Endothelial cell (in vitro differentiated cells): ENCODE measurements around the gene SCG5. TPM values are rescaled to one million over a fixed set of nuclear protein-coding genes. Genes with fewer than 3 reads are reported as not detected.

ENCODE experiments used
- DNase-seq: peaks from one replicate; pipeline ENCODE4 v3.0.0; 2021; ENCODE audit warnings: low spot score
- H3K27ac Mint-ChIP-seq: one replicate; pipeline ENCODE4 v1.8.0; 2021; ENCODE audit warnings: mixed read lengths, inconsistent platforms; ENCODE audit not compliant: unreplicated experiment
- H3K27me3 Mint-ChIP-seq: one replicate; pipeline ENCODE4 v1.8.0; 2021; ENCODE audit warnings: mild to moderate bottlenecking, moderate library complexity, mixed read lengths, inconsistent platforms; ENCODE audit not compliant: unreplicated experiment
- H3K36me3 Mint-ChIP-seq: one replicate; pipeline ENCODE4 v1.8.0; 2021; ENCODE audit warnings: mild to moderate bottlenecking, low read depth, mixed read lengths, inconsistent platforms; ENCODE audit not compliant: unreplicated experiment
- H3K4me1 Mint-ChIP-seq: one replicate; pipeline ENCODE4 v1.8.0; 2021; ENCODE audit warnings: mild to moderate bottlenecking, mixed read lengths, inconsistent platforms; ENCODE audit not compliant: unreplicated experiment
- H3K4me3 Mint-ChIP-seq: one replicate; pipeline ENCODE4 v1.8.0; 2021; ENCODE audit warnings: mild to moderate bottlenecking, mixed read lengths, inconsistent platforms; ENCODE audit not compliant: unreplicated experiment
- H3K9me3 Mint-ChIP-seq: one replicate; pipeline ENCODE4 v1.8.0; 2021; ENCODE audit warnings: mixed read lengths, inconsistent platforms; ENCODE audit not compliant: unreplicated experiment
- total RNA-seq: library from RNA; stranded (reverse); fragmentation: NEBNext Ultra II Directional; extraction: Animal tissue kit (Norgen Biotek cat#: 25700); gene quantifications from one replicate; pipeline ENCODE4 v1.2.1, GENCODE V29; 2021; ENCODE audit not compliant: unreplicated experiment
- TF ChIP-seq, protein P1 (sequence below): fragments of 200-600 bp; sonication (generic); IDR thresholded peaks from one replicate; pipeline ENCODE4 v1.5.0; 2021; ENCODE audit warnings: antibody characterized with exemption; ENCODE audit not compliant: unreplicated experiment

Gene SCG5
- total RNA-seq, 1 donor from 2014 or later, result 15.6 TPM

DNA sequence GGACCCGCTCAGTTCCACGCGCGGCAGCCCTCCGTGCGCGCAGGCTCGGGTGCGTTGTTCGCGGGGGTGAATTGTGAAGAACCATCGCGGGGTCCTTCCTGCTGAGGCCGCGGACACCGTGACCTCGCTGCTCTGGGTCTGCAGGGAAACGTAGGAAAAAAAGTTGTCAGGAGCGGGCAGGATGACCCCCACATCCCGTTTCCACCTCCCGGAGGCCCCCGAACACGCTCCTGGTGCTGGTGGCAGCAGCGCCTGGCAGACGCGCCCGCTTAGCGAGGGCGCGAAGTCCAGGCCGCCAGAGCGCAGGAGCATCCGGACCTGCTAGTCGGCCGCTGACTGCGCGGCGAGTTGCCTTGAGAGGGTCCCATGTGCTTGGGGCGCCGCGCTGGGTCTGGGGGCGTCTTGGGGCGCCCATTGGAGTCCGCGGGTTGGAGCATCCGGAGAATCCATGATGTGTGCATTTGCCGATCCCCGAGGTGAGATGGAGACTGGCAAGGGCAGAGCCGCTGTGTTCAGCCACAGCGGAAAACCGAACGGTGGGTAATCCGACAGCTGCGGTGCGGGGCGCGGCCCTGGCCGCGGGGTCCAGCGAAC lies 76.8 kb downstream of the SCG5 start:
- peak; percentile 28 for DNase-seq
- Mint-ChIP-seq H3K36me3 (peaks cover 5% of the 10 kb centered on the region), H3K9me3 (no peaks in the 10 kb centered on the region), H3K4me3 (no peak overlapping the region), H3K4me1 (peaks cover 8% of the 10 kb centered on the region), H3K27me3 (peaks cover 21% of the 10 kb centered on the region), H3K27ac (no peak overlapping the region)
- TF ChIP-seq, protein P1, sequence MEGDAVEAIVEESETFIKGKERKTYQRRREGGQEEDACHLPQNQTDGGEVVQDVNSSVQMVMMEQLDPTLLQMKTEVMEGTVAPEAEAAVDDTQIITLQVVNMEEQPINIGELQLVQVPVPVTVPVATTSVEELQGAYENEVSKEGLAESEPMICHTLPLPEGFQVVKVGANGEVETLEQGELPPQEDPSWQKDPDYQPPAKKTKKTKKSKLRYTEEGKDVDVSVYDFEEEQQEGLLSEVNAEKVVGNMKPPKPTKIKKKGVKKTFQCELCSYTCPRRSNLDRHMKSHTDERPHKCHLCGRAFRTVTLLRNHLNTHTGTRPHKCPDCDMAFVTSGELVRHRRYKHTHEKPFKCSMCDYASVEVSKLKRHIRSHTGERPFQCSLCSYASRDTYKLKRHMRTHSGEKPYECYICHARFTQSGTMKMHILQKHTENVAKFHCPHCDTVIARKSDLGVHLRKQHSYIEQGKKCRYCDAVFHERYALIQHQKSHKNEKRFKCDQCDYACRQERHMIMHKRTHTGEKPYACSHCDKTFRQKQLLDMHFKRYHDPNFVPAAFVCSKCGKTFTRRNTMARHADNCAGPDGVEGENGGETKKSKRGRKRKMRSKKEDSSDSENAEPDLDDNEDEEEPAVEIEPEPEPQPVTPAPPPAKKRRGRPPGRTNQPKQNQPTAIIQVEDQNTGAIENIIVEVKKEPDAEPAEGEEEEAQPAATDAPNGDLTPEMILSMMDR, result no peak

DNA sequence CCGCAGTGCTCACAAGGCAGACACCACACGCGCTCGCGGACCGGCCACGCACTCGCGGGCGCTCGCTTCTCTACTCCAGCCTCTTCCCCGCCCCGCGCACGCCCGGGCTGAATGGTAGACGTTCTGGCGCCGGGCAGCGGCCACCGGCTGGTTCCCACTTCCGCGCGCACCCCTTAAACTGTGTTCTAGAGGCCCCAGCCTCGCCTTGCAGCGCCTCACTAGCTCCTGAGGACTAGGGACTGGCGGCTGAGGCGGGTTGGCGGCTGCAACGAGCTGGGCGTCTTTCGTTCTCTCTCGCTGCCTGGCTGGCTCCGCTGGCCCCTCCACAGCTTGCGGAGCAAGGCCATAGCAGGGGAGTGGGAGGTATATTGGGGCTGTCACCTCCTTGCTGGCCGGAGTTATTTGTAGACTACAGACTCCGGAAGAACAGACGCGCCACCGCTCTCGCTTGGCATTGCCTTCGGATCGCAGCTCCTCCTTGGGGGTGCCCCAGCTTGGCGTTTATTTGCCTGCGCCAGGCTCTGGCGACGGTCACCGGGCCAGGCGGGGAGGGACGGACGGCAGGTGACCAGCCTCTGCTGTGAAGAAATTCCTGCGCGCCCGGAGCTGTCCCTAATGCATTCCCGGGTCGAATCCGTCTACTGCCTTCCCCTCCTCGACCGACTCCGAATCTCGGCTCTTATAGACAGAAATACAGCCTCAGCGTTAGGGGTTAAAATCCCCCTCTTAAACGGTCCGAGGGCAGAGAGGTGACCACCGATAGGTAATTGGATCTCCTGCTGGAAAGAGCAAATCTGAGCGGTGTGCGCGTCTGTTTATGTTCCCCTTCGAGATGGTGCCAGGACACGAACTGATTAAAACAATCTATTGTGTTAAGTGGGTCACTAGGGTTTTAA lies 77.6 kb downstream of the SCG5 start:
- Mint-ChIP-seq H3K27ac (no peak overlapping the region), H3K4me1 (peaks cover 8% of the 10 kb centered on the region), H3K4me3 (peak overlapping the region; percentile 68), H3K9me3 (no peaks in the 10 kb centered on the region), H3K36me3 (peaks cover 5% of the 10 kb centered on the region), H3K27me3 (peaks cover 21% of the 10 kb centered on the region)
- peak; percentile 22 for DNase-seq
- TF ChIP-seq, protein P1, result no peak

DNA sequence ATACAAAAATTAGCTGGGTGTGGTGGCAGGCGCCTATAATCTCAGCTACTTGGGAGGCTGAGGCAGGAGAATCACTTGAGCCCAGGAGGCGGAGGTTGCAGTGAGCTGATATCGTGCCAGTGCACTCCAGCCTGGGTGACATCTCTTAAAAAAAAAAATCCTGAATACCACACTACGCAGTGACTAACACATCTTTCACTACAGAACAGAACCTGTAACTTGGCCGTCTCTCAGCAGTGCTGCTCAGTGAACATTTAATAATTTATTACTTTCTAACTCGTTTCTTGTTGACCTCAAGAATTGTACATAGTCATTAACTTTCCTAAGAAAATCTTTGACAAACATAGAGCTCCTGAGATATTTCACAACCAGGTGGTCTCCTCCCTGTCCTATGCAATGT lies 80.1 kb downstream of the SCG5 start:
- Mint-ChIP-seq H3K4me1 (peaks cover 8% of the 10 kb centered on the region), H3K36me3 (peaks cover 5% of the 10 kb centered on the region)

DNA sequence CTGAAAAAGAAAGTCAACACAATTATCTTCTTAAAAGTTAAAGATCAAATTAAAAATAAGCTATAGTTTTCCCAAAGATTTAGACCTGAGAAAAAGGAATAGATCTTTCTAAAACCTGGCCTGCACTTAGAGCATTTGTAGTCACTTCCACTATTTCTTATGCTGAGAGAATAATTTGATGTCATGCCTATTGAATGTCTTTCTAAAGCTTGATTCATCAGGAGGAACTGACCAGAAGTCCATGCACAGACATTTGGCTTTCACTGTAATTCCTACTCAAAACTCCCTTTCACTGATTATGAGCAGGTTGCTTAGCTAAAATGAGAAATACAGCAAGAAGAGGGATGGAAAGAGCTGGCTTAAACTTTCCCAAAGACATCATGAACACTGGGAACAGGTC lies 80.6 kb downstream of the SCG5 start:
- TF ChIP-seq, protein P1, result no peak
- H3K27me3 Mint-ChIP-seq, result peaks cover 10% of the 10 kb centered on the region
- peaks cover 5% of the 10 kb centered on the region for H3K36me3 Mint-ChIP-seq
- H3K27ac Mint-ChIP-seq, result no peak overlapping the region
- DNase-seq, result no peak
- H3K4me1 Mint-ChIP-seq, result peaks cover 4% of the 10 kb centered on the region
- H3K4me3 Mint-ChIP-seq, result no peak overlapping the region
- no peaks in the 10 kb centered on the region for H3K9me3 Mint-ChIP-seq

More for the DNA sequence above, 80.1 kb downstream of the SCG5 start:
- Mint-ChIP-seq H3K27me3 (peaks cover 15% of the 10 kb centered on the region), H3K9me3 (no peaks in the 10 kb centered on the region), H3K27ac (no peak overlapping the region), H3K4me3 (no peak overlapping the region)
- TF ChIP-seq, protein P1, result no peak
- no peak for DNase-seq
